GM11168 (cell line): ENCODE data around the gene RNLS.

Experiments used
- in situ Hi-C: fragments of 300-500 bp; cut with MboI; formaldehyde crosslinking; loops from one replicate; pipeline ENCODE4 v1.12.0; 2022; ENCODE audit warnings: low sequenced_read_pairs; ENCODE audit not compliant: unreplicated experiment

Gene RNLS

GRCh38 chr10:88555190-88555908 lies 27.8 kb downstream of the RNLS start:
- in situ Hi-C loops: no loop called here

- in situ Hi-C loops: loop anchor here (5.0 kb wide), 1 partner anchor 696 kb away; no protein-coding TSS in a partner anchor
Observed at GRCh38 chr10:88553116-88553752, 29.9 kb downstream of the RNLS start.

- in situ Hi-C loops: loop anchor here (5.0 kb wide), 1 partner anchor 694 kb away; no protein-coding TSS in a partner anchor
Observed at GRCh38 chr10:88551246-88551645, 31.9 kb downstream of the RNLS start.

- in situ Hi-C loops: loop anchor here (5.0 kb wide), 1 partner anchor 134 kb away; no protein-coding TSS in a partner anchor
Observed at GRCh38 chr10:88546497-88546896, 36.6 kb downstream of the RNLS start.

GRCh38 chr10:88545359-88545758 lies 37.8 kb downstream of the RNLS start:
- in situ Hi-C loops: loop anchor here (5.0 kb wide), 1 partner anchor 133 kb away; no protein-coding TSS in a partner anchor

GRCh38 chr10:88544140-88544870 lies 38.8 kb downstream of the RNLS start:
- in situ Hi-C loops: no loop called here

GRCh38 chr10:88542522-88542921 lies 40.6 kb downstream of the RNLS start:
- in situ Hi-C loops: no loop called here

GRCh38 chr10:88541116-88541626 lies 41.9 kb downstream of the RNLS start:
- in situ Hi-C loops: no loop called here

GRCh38 chr10:88540351-88540750 lies 42.8 kb downstream of the RNLS start:
- in situ Hi-C loops: no loop called here

- in situ Hi-C loops: no loop called here
Observed at GRCh38 chr10:88538048-88538447, 45.1 kb downstream of the RNLS start.

GRCh38 chr10:88537322-88537721 lies 45.8 kb downstream of the RNLS start:
- in situ Hi-C loops: no loop called here

- in situ Hi-C loops: no loop called here
Observed at GRCh38 chr10:88536437-88536836, 46.7 kb downstream of the RNLS start.

GRCh38 chr10:88534072-88534665 lies 48.9 kb downstream of the RNLS start:
- in situ Hi-C loops: no loop called here

- in situ Hi-C loops: no loop called here
Observed at GRCh38 chr10:88531392-88532052, 51.6 kb downstream of the RNLS start.

- in situ Hi-C loops: no loop called here
Observed at GRCh38 chr10:88530629-88531391, 52.3 kb downstream of the RNLS start.

- in situ Hi-C loops: no loop called here
Observed at GRCh38 chr10:88530093-88530492, 53.0 kb downstream of the RNLS start.

GRCh38 chr10:88528806-88529570 lies 54.1 kb downstream of the RNLS start:
- in situ Hi-C loops: no loop called here

GRCh38 chr10:88528201-88528600 lies 54.9 kb downstream of the RNLS start:
- in situ Hi-C loops: no loop called here
